ENCODE measurements around the gene ST8SIA6. TPM values are rescaled to one million over a fixed set of nuclear protein-coding genes. Genes with fewer than 3 reads are reported as not detected.

The ST8SIA6 gene
- total RNA-seq, 1 experiment from 2014 or later = not detected

DNA sequence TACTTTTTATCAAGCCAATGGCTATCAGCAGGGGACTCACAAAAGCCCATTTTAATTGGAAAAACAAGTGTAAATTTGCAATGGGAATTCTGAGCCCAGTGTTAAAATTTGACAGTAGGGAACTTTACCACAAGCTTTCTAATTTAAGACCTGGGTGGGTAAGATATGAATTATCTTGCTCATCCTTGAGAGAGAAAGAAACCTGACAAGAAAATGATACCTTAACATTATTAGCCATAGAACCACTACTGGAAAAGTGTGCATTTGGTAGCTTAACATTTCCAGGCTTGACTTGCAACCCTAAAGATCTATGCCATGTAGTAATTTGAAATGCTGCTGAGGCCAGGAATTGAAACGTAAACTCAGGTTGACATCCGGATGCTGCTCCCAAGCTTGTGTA, 2.7 kb upstream of the ST8SIA6 start:
- no peak for DNase-seq (ENCODE audit: low spot score)
- POLR2A ChIA-PET (ENCODE audit: low non-redundant PET) = no interaction called here
- Histone ChIP-seq H3K9me3 (ENCODE audit: low read depth, low read length, poor library complexity, severe bottlenecking) (no peaks in the 10 kb centered on the region), H3K4me1 (ENCODE audit: insufficient read depth, low read length, poor library complexity, severe bottlenecking) (no peaks in the 10 kb centered on the region), H3K27ac (ENCODE audit: low read depth, low read length, poor library complexity, severe bottlenecking) (no peak overlapping the region), H3K27me3 (replicated peaks; ENCODE audit: insufficient read depth, low read depth, low read length, poor library complexity) (peaks cover 39% of the 10 kb centered on the region), H3K4me3 (ENCODE audit: low read depth, low read length, poor library complexity, severe bottlenecking) (no peak overlapping the region), H3K36me3 (ENCODE audit: insufficient read depth, low read length, poor library complexity, severe bottlenecking) (no peaks in the 10 kb centered on the region)
- BruUV-seq (replicated peaks) = no TSS peak
- TF ChIP-seq, protein P1, sequence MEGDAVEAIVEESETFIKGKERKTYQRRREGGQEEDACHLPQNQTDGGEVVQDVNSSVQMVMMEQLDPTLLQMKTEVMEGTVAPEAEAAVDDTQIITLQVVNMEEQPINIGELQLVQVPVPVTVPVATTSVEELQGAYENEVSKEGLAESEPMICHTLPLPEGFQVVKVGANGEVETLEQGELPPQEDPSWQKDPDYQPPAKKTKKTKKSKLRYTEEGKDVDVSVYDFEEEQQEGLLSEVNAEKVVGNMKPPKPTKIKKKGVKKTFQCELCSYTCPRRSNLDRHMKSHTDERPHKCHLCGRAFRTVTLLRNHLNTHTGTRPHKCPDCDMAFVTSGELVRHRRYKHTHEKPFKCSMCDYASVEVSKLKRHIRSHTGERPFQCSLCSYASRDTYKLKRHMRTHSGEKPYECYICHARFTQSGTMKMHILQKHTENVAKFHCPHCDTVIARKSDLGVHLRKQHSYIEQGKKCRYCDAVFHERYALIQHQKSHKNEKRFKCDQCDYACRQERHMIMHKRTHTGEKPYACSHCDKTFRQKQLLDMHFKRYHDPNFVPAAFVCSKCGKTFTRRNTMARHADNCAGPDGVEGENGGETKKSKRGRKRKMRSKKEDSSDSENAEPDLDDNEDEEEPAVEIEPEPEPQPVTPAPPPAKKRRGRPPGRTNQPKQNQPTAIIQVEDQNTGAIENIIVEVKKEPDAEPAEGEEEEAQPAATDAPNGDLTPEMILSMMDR (conservative IDR thresholded peaks at IDR 0.05; ENCODE audit: low read depth, low read length) = no peak
- no peak for TF ChIP-seq EZH2 (IDR thresholded peaks at IDR 0.05; ENCODE audit: borderline replicate concordance, low read depth, low read length, poor library complexity, severe bottlenecking)
- intact Hi-C loops (cut with micrococcal nuclease; ENCODE audit: unreplicated experiment) = no loop called here
- CTCF ChIA-PET = no interaction called here

GRCh38 chr10:17456032-17456548, 1.7 kb upstream of the ST8SIA6 start:
- no peak overlapping the region for H3K4me3 ChIP-seq (ENCODE audit: low read depth, low read length, poor library complexity, severe bottlenecking)
- ChIA-PET POLR2A (ENCODE audit: low non-redundant PET) (no interaction called here), CTCF (no interaction called here)
- no TSS peak for BruUV-seq (replicated peaks)
- no peaks in the 10 kb centered on the region for H3K36me3 ChIP-seq (ENCODE audit: insufficient read depth, low read length, poor library complexity, severe bottlenecking)
- peaks cover 49% of the 10 kb centered on the region for H3K27me3 ChIP-seq (replicated peaks; ENCODE audit: insufficient read depth, low read depth, low read length, poor library complexity)
- DNase-seq (ENCODE audit: low spot score) = no peak
- no peak overlapping the region for H3K27ac ChIP-seq (ENCODE audit: low read depth, low read length, poor library complexity, severe bottlenecking)
- no peaks in the 10 kb centered on the region for H3K9me3 ChIP-seq (ENCODE audit: low read depth, low read length, poor library complexity, severe bottlenecking)
- H3K4me1 ChIP-seq (ENCODE audit: insufficient read depth, low read length, poor library complexity, severe bottlenecking) = no peaks in the 10 kb centered on the region
- TF ChIP-seq EZH2 (IDR thresholded peaks at IDR 0.05; ENCODE audit: borderline replicate concordance, low read depth, low read length, poor library complexity, severe bottlenecking) = no peak
- TF ChIP-seq, protein P1 (conservative IDR thresholded peaks at IDR 0.05; ENCODE audit: low read depth, low read length) = no peak
- intact Hi-C loops (cut with micrococcal nuclease; ENCODE audit: unreplicated experiment) = no loop called here

- H3K27me3 ChIP-seq (replicated peaks; ENCODE audit: insufficient read depth, low read depth, low read length, poor library complexity) = peaks cover 50% of the 10 kb centered on the region
- POLR2A ChIA-PET (ENCODE audit: low non-redundant PET) = no interaction called here
- CTCF ChIA-PET = no interaction called here
These were observed 673 bp upstream of the ST8SIA6 start for GRCh38 chr10:17455015-17455520.

More at GRCh38 chr10:17455015-17455520, 673 bp upstream of the ST8SIA6 start:
- intact Hi-C loops (cut with micrococcal nuclease; ENCODE audit: unreplicated experiment) = no loop called here
- DNase-seq (ENCODE audit: low spot score) = no peak
- no peaks in the 10 kb centered on the region for H3K36me3 ChIP-seq (ENCODE audit: insufficient read depth, low read length, poor library complexity, severe bottlenecking)
- no TSS peak for BruUV-seq (replicated peaks)
- H3K27ac ChIP-seq (ENCODE audit: low read depth, low read length, poor library complexity, severe bottlenecking) = no peak overlapping the region
- H3K4me3 ChIP-seq (ENCODE audit: low read depth, low read length, poor library complexity, severe bottlenecking) = no peak overlapping the region
- TF ChIP-seq, protein P1 (conservative IDR thresholded peaks at IDR 0.05; ENCODE audit: low read depth, low read length) = no peak
- no peaks in the 10 kb centered on the region for H3K9me3 ChIP-seq (ENCODE audit: low read depth, low read length, poor library complexity, severe bottlenecking)
- H3K4me1 ChIP-seq (ENCODE audit: insufficient read depth, low read length, poor library complexity, severe bottlenecking) = no peaks in the 10 kb centered on the region

Data from A673 (cell line).